C4-2B (cell line): Measurements from ENCODE around the gene SRL.
"Not testable (repeated sequence)": the region's sequence is repeated elsewhere in the genome, so short reads cannot be mapped to it uniquely, and the experiment has no call there.

Experiments
- H3K27ac ChIP-seq: fragments of 450-650 bp; 2 replicates; pipeline ENCODE4 v1.5.1; 2017
- ZFX ChIP-seq: fragments of 450-650 bp; IDR thresholded peaks from 2 replicates; pipeline ENCODE4 v1.6.1; 2017
- TF ChIP-seq, protein P1 (sequence below): fragments of 450-650 bp; conservative IDR thresholded peaks from 2 replicates; pipeline ENCODE4 v1.5.1; 2017; ENCODE audit warnings: mild to moderate bottlenecking

Gene SRL

GRCh38 chr16:4172070-4172469 is 69.8 kb downstream of the SRL start:
- H3K27ac ChIP-seq = no peak overlapping the region
- TF ChIP-seq, protein P1, sequence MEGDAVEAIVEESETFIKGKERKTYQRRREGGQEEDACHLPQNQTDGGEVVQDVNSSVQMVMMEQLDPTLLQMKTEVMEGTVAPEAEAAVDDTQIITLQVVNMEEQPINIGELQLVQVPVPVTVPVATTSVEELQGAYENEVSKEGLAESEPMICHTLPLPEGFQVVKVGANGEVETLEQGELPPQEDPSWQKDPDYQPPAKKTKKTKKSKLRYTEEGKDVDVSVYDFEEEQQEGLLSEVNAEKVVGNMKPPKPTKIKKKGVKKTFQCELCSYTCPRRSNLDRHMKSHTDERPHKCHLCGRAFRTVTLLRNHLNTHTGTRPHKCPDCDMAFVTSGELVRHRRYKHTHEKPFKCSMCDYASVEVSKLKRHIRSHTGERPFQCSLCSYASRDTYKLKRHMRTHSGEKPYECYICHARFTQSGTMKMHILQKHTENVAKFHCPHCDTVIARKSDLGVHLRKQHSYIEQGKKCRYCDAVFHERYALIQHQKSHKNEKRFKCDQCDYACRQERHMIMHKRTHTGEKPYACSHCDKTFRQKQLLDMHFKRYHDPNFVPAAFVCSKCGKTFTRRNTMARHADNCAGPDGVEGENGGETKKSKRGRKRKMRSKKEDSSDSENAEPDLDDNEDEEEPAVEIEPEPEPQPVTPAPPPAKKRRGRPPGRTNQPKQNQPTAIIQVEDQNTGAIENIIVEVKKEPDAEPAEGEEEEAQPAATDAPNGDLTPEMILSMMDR = no peak

GRCh38 chr16:4169415-4169814 is 72.5 kb downstream of the SRL start:
- TF ChIP-seq, protein P1 = no peak
- TF ChIP-seq ZFX = no peak
- H3K27ac ChIP-seq = no peak overlapping the region

DNA sequence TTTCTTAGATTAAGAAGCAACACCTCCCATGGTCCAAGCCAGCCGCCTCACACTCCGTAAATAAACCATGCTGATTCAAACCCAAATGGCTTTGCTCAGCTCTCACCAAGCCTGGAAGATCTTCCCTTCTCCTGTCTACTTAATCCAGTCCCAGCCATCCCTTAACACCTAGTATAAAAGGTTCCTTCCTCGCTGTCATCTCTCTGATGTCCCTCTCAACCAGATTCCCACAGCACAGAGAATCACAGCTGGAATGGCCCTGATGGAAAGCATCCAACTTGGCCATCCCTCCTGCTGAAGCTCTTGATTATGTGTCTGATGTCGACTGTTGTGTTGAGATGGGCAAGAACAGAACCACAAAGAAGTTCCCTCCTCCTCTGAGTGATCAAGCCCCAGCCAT is 75.1 kb downstream of the SRL start:
- TF ChIP-seq ZFX = no peak
- TF ChIP-seq, protein P1 = no peak
- no peak overlapping the region for H3K27ac ChIP-seq

DNA sequence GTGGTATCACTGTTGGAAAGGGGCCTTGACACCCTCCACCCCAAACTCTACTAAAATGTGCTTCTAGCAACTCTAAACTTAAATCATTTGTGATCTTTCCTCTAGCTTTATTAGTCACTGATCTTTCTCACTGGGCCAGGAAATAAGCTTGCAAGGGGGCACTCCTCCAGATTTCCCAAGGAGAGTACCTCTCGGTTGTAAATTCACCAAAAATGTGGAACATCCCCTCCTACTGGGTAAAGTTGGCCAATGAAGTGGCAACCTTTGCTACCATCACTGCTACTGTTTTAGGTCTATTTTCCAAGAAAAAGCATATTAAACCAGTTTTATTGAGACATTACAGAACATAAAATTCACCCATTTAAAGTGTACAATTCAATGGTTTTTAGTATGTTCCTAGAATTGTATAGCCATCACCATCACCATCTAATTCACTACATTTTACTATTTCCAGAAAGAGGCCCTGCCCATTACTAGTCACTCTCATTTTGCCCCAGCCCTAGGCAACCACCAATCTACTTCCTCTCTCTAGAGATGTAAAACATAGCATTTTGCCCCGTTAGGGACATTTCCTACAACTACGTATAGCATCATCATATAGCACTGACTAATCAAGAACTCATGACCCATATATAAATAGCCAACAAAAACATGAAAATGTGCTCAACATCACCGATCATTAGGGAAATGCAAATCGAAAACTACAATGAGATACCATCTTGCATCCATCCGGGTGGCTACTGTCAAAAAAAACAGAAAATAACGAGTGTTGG is 81.0 kb downstream of the SRL start:
- TF ChIP-seq, protein P1 = no peak
- no peak for TF ChIP-seq ZFX
- H3K27ac ChIP-seq = no peak overlapping the region

- TF ChIP-seq ZFX = no peak
- TF ChIP-seq, protein P1 = no peak
- H3K27ac ChIP-seq = no peak overlapping the region
Measured at GRCh38 chr16:4159726-4160125, 82.2 kb downstream of the SRL start.

DNA sequence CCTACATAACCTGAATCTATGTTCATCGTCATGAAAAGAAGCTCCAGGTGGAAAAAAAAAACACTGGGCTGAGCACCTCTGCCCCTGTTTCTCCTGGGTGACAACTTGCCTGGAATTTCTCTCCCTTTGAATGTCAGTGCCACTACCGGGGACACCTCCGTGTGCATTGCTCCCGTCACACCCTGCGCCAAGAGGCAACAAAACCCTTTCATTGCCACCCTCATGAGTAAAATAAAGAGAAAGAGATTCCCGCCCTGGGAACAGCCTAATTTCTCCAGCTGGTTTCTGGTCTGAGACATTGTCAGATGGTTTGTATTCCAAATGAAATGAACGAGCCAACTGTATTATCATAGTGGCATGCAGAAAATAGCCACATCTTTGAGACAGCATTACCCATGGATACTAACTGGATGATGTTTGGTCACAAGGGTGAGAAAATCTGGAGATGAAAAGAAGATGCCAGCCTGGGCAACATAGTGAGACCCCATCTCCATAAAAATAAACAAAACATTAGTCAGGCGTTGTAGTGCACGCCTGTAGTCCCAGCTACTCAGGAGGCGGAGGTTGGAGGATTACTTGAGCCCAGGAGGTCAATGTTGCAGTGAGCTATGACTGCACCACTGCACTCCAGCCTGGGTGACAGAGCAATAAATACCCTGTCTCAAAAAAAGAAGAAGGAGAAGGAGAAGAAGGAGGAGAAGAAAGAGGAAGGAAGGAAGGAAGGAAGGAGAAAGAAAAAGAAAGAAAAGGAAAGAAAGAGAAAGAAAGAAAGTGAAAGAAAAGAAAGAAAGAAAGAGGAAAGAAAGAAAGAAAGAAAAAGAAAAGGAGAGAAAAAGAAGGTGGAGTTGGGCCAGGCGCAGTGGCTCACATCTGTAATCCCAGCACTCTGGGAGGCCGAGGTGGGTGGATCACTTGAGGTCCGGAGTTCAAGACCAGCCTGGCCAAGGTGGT is 83.5 kb downstream of the SRL start:
- no peak for TF ChIP-seq ZFX
- TF ChIP-seq, protein P1 = no peak

DNA sequence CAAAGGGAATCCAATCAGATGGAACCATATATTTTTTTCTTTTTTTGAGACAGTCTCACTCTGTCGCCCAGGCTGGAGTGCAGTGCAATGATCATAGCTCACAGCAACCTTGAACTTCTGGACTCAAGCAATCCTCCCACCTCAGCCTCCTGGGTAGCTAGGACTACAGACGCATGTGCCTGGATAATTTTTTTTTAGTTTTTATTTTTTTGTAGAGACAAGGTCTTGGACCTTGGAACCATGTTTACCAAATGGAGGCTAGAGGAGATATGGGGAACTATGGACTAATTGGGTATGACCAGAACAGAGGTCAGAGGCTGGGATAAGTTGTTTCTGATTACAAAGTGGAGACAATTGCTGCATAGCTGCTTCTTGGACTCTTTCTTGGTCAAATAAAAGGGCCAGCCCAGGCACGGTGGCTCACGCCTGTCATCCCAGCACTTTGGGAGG is 84.5 kb downstream of the SRL start:
- H3K27ac ChIP-seq = no peak overlapping the region
- no peak for TF ChIP-seq ZFX
- TF ChIP-seq, protein P1 = no peak

More for the DNA sequence above, 83.5 kb downstream of the SRL start:
- no peak overlapping the region for H3K27ac ChIP-seq

DNA sequence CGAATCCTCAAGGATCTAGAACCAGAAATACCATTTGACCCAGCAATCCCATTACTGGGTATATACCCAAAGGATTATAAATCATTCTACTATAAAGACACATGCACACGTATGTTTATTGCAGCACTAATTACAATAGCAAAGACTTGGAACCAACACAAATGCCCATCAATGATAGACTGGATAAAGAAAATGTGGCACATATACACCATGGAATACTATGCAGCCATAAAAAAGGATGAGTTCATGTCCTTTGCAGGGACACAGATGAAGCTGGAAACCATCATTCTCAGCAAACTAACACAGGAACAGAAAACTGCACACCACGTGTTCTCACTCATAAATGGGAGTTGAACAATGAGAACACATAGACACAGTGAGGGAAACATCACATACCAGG is 85.4 kb downstream of the SRL start:
- not testable (repeated sequence) for H3K27ac ChIP-seq

GRCh38 chr16:4153364-4153763 is 88.5 kb downstream of the SRL start:
- H3K27ac ChIP-seq = not testable (repeated sequence)
